GM19324 (cell line): ENCODE results near the gene ANKRD13A.
"Not testable (repeated sequence)": the region's sequence is repeated elsewhere in the genome, so short reads cannot be mapped to it uniquely, and the experiment has no call there.

Experiments used
- ATAC-seq: cut with Tn5 transposase; IDR thresholded peaks from one replicate; pipeline ENCODE4 v1.9.1; 2021; ENCODE audit warnings: mild to moderate bottlenecking, moderate library complexity; ENCODE audit not compliant: unreplicated experiment, low FRiP score

The ANKRD13A gene

DNA sequence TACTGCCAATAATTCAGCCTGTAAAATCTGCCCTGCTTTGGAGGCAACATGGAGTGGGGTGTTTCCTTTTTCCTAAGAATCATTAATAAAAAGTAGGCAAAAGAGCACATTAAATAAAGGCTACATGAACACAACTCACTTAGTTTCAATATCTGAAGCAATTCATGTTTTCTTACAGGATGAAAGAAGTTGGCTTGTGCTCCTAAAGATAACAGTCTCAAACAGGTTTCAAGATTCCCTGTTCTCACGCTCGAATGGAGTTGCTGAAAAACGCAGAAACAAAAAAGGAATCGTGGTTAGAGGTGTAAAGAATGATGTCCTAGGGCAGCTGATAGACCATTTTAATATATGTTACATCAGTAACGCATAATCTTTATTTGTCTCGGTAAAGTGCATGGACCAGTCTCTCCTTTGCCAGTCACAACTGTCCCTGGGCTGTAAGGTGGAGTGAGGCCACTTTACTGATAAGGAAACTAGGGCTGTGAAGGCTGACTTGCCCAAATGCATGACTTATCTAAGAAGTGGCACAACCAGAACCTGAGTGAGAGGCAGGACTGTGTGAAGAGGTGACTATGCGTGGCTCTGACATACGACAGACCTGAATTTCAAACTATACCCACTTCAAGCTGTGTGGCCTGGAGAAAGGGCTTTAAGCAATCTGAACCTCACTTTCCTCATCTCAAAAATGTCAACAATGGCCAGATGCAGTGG is 15.6 kb upstream of the ANKRD13A start:
- ATAC-seq, result no peak

DNA sequence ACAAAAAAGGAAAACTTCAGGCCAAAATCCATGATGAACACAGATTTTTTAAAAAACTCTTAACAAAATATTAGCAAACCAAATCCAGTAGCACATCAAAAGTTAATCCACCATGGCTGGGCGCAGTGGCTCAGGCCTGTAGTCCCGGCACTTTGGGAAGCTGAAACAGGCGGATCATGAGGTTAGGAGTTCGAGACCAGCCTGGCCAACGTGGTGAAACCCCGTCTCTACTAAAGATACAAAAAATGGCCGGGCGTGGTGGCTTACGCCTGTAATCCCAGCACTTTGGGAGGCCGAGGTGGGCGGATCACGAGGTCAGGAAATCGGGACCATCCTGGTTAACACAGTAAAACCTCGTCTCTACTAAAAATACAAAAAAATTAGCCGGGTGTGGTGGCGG is 13.0 kb upstream of the ANKRD13A start:
- not testable (repeated sequence) for ATAC-seq

DNA sequence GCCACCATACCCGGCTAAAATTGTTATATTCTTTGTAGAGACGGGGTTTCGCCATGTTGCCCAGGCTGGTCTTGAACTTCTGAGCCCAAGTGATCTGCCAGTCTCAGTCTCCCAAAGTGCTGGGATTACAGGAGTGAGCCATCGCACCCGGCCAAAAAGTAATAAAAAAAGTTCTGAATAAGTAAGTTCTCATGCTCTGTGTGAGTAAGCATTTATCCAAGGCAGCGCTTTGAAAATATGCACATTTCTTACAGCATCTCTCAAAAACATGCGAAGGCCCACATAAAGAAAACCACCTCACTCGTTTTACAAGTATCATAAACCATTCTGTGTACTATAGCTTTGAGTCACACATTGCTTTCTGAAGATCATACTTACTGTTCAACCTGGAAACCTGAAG is 11.6 kb upstream of the ANKRD13A start:
- ATAC-seq, result no peak

DNA sequence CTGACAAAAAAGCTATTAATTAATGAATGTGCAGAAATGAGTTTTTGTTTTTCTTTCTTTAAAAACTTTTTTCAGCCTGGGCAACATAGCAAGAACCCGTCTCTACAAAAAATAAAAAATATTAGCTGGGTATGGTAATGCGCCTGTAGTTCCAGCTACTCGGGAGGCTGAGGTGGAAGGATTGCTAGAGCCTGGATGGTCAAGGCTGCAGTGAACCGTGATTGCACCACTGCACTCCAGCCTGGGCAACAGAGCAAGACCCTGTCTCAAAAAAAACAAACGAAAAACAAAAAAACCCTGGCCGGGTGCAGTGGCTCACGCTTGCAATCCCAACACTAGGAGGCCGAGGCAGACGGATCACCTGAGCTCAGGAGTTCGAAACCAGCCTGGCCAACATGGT is 11.0 kb upstream of the ANKRD13A start:
- no peak for ATAC-seq

DNA sequence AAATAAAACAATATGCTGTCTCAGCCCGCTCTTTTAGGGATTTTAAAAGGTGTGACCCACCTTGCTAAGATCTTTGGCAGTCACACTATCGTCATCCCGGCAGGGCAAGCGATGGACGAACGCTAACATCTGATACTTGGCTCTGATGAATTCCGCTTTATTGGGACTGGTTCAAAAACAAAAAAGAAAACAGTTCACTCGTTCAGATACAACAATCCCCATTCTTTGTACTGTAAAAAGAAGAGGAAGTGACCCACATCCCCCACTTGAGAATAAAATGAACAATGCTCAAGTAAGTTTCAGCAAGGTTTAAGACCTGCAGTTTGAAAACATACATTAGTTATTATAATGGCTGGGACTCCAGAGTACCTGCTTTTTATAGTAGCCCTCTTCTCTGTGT is 10.3 kb upstream of the ANKRD13A start:
- no peak for ATAC-seq

DNA sequence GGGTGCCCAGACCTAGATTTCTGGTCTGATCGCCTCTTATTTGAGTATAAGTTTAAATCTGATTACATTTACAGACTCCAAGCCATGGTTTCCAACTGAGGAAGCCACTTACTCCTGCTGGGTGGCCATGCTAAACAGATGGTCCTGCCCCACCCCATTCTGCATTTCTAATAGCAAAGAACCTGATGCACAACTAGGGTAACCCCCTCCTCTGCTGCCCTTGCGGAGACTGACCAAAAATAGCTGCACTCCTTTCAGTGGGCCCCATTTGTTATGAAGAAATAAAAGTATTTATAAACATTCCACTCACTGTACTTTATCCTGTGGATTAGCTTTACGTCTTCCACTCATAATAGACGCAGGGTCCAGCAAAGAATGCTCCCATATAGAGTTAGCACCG is 9.8 kb upstream of the ANKRD13A start:
- ATAC-seq, result no peak

DNA sequence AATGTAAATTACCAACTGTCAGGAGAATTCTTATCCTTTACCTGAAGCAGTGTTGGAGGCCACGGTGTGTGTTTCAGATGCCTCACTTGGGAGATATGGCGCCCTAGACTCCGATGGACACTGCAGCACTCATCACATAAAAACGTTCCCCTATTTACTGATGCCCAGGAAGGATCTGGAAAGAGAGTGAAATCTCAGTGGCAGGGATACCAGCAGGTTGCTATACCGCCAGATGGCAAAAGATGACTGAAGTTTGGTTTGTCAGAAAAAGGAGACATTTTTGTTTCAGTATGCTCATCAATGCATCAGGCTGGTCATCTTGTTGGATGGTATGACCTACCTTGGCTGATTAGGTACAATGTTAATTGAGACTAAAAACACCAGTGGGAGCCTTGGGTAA is 7.6 kb upstream of the ANKRD13A start:
- no peak for ATAC-seq

DNA sequence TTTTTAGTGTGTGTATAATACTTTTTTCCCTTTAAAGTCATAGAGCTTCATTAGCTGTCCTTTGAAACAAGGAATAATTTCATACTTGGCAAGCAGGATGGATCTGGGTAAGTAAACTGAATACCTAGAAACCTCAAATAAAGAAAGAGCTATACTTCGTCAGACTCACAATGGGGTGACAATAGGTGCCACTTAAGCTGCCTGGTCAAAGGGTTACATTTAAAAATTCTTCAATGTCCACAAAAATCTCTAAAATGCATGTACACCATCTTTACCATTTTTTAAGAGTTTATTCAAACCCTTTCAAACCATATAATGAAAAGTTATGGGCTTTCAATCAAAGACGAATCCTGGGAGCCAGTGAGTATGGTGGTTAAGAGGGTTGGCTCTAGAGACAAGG is 6.1 kb upstream of the ANKRD13A start:
- no peak for ATAC-seq

DNA sequence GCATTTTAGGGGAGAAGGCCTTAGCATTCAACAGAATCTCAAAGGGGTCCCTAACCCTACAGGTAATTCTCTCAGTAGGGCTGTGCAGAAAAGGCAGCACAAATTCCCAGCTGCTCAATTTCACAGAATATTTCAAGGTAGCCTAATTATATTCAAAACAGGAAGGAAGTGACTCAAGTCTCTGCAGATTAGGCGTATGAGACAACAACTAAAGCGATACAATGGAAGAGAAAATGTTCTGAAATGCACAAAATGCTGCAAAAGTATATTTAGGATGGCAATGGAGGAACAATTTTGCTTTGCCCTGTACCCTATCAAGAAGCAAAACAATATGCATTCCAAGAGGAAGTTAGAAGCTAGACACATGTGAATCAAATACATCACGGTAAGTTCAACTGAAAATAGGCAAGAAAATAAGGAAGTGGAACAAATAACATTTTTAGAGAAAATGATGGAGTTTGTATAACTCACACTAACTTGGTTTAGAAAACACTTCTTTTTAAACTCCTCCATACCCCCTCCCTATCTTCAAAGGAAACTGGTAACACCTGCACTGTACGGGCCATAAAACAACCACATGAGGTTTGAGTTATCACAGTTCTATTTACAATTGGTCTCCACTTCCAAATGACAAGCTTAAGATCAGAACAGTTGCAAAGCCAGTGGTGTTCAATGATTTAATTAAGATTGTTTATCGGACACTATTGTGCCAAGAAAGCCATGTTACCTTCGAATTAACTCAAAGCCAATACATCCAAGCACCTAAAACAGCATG is 4.6 kb upstream of the ANKRD13A start:
- ATAC-seq, result no peak

DNA sequence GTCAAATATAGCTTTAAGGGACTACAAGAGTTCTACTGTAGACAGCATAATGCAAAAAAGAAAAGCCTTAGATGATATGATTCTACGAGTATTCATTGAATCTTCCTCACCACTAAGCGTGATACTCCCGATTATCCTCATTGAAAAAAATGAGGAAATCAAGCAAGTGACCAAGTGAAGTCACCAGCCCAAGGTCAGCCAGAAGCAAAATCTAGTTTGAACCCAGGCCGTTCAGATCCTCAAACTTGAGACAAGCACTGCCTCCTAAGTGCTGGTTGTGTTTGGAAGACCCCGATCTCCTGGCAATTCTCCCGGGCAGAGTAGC is 3.9 kb upstream of the ANKRD13A start:
- ATAC-seq, result no peak

DNA sequence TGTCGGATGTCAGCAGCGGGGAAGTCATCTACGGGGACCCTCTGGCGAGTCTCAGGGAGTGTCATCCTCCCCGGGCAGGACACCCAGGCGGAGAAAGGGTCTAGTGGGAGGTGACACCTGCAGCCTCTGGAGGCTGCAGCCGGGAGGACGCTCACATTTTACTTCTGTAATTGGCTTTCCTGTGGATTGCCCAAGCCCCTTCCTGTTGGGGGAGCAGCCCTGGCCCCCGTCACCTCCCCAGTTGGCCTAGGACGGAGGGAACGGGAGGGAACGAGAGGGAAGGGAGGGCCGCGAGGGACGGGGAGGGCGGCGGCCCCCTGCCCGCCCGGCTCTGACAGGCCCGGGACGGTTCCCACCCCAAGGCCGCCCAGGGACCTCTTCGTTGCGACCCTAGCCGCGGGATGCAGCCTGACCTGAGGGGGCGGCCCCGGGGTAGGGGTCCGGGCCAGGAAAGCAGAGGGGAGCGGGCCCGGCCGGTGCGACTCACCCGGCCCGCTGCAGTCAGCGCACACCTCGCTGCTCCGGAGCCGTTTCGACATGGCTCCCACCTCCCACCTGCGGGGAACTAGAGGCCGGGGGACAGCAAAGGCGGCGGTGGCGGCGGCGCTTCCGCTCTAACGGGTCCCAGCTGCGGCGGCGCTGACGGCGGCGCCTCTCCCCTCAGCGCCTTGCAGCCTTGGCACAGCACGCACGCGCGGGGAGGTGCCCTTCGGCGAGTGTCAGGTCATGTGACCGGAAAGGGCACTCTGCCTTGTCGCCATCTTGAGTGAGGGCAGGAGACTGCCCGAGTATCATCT is 3.3 kb upstream of the ANKRD13A start, which contains the start of gene GIT2:
GIT2 (minus strand) TSS at position 683 of the 797 bp plus-strand sequence; CDS start at position 539, 144 bp downstream.
- peak; percentile 58 for ATAC-seq

DNA sequence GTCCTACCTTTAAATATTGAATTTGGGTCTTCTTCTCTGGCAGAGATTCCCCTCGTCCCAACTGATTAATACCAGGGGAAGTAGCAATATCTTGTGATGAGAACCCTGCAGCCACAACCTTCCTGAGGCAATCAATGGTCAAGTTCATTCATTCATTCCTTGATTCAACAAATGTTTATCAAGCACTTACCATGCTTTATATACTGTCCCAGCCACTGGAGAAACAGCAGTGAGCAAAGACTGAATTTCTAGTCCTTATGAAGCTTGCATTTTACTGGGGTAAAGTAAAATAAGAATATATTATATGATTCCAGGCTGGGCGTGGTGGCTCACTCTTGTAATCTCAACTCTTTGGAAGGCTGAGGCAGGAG is 2.8 kb upstream of the ANKRD13A start:
- ATAC-seq, result no peak

DNA sequence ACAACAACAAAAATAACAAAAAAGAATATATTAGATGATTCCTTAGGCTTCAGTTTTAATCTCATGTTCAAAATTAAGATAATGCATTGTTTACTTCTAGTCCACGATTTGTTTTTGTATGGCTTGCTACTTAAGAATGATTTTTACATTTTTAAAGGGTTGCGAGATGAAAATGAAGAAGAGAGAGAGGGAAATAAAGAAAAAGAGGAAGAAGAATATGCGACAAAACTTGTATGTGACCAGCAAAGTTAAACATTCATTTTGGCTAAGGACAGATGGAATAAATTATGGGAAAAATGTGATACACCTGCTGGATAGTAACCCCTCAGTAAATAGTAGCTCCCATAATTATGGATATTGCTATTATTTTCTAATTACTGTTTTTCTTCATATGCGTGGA is 1.8 kb upstream of the ANKRD13A start:
- ATAC-seq, result no peak

DNA sequence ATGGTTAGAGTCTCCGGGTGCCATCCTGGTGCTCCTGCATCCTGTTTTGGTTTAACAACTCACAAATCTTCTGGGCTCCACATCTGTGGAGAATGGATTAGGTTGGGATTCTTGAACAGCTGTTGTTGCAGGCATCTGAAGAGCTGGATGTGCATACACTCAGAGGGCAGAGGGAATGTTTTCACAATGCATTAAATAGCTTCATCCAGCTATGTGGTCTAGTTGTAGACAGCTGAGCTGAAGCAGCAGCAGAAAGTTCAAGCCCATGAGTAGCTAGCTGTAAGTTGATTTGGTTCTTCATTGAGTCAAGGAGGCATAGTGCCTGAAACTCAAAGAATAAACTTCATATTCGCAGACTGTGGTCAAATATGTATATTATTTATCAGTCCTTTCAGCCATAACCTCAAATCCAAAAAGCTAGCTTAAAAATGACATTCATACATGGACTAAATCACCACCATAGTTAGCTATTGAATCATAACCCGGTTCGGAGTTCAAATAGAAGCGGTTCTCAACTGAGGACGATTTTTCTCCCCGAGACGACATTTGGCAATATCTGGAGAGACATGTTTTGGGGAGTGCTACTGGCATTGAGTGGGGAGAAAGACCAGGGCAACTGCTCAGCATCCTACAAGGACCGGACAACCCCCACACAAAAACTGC is 858 bp upstream of the ANKRD13A start:
- no peak for ATAC-seq

DNA sequence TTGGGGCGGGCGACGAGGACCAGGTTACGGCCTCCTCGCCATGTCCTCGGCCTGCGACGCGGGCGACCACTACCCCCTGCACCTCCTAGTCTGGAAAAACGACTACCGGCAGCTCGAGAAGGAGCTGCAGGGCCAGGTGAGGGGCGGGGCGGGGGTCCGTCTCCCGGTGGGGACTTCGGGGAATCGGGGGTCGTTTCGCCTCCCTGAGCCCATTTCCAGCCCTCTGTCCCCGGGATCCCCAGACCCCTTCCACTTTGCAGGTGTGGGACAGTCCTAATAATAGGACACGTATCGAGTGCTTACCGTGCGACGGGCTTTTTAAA is 380 bp downstream of the ANKRD13A start:
- ATAC-seq, result no peak

DNA sequence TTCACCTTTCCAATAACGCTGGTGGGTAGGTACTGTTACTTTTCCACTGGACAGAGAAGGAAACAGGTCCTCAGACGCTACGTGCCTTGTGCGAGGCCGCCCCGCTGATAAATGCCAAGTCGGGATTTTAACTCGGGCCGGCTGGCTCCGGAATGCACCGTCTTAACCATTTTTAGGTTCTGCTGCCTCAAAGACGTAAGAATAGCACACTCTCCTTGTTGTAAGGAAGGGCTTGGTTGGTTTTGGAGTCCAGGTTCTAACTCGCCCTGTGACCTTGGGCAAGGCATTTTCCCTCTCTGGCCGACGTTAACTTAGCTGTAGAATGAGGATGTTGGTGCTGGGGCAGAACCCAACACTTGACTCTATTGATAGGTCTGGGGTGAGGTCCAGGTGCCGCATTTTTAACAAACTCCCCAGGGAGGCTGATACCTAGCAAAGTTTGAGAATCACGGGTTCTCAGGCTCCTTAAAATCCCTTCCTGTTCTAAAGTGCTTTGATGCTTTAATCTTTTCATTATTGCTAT is 814 bp downstream of the ANKRD13A start:
- no peak for ATAC-seq

DNA sequence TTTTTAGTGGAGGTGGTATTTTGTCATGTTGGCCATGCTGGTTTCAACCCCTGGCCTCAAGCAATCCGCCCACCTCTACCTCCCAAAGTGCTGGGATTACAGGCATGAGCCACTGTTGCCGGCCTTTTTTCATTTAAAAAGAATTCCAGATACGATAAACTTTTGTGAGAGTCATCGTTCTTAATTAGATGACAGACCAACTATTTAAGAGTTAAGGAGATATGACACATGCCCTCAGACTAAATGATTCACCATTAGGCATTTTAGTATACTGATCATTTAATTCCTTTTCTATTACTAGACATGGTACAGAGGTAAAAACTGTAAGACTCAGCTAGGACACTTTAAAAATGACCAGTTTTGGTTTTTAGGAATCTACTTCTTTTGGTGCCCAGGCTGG is 2.4 kb downstream of the ANKRD13A start:
- no peak for ATAC-seq

DNA sequence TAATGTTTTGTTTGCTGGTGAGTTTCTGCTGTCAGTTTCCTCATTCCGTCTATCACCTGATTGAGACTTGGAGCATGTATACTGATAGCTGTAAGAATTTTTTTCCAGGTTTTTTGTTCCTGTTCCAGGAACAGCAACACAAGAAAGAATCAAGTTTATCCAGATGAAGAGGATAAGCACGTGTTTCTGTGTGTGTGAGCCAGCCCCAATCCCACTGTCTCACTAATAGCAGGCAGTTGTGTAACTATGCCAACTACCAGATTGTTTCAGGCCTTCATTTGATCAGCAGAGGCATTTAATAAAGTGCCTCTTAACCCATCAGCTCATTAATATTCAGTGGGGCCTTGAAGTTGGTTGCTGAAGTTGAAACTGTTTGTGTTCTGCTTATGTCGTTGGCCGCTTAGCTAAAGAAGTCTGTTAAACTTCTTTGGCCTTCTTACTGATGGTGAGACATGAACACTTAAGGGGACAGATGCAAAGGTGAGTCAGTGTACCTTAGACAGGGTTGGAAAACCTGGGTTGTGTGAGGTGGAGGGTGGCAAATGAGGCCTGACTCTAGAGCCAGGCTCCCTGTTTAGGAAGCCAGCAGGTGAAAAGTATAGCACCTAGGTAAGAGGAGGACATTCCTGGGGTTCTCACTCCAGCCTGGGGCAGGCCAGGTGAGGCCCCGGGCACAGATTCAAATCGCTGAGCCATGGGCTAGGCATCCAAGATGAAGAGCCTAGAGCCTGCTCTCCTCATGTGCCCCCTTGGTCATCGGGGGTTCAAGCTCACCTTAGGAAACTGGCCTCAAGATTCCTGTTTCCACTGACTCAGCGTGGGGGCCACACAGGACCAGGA is 3.7 kb downstream of the ANKRD13A start:
- no peak for ATAC-seq

DNA sequence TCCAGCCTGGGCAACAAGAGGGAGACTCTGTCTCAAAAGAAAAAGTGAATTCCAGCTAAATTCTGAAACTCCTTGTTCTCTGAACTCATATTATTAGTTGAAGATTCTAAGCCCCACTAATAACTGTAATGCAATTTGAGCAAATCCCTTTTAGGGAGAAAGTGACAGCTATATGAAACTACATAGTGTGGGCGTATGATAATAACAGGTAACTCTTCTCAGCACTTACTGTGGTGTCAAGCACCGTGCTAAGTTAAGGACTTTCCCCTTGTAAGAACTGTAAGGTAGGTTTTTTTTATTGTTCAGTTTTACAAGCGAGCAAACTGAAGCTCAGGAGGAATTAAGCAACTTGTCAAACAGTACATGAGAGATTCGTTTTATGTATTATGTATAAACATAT is 5.4 kb downstream of the ANKRD13A start:
- ATAC-seq, result no peak
